GM18870 (cell line): ENCODE data around the gene NECAB3.
"Not testable (repeated sequence)": the region's sequence is repeated elsewhere in the genome, so short reads cannot be mapped to it uniquely, and the experiment has no call there.

Experiments used
- ATAC-seq: cut with Tn5 transposase; IDR thresholded peaks from one replicate; pipeline ENCODE4 v1.9.1; 2021; ENCODE audit warnings: moderate library complexity; ENCODE audit not compliant: unreplicated experiment

Gene NECAB3

GRCh38 chr20:33674294-33675135 lies at the start of gene NECAB3:
Gene NECAB3, minus strand, starts transcription at chr20:33674428. Its CDS starts 76 bp downstream, at chr20:33674352.
- no peak for ATAC-seq

- ATAC-seq = no peak
Measured at GRCh38 chr20:33721391-33722140, 47.3 kb upstream of the NECAB3 start.

- ATAC-seq = peak; percentile 95
Measured at GRCh38 chr20:33719989-33720709, 45.9 kb upstream of the NECAB3 start, which contains the start of gene PXMP4. Gene PXMP4, minus strand, starts transcription at chr20:33720310. Its CDS starts 103 bp downstream, at chr20:33720207.

GRCh38 chr20:33719277-33719988 lies 45.2 kb upstream of the NECAB3 start:
- no peak for ATAC-seq

GRCh38 chr20:33716498-33716897 lies 42.3 kb upstream of the NECAB3 start:
- ATAC-seq = no peak

GRCh38 chr20:33713865-33714367 lies 39.7 kb upstream of the NECAB3 start:
- ATAC-seq = no peak

- no peak for ATAC-seq
Measured at GRCh38 chr20:33711446-33711738, 37.2 kb upstream of the NECAB3 start.

GRCh38 chr20:33710681-33711445 lies 36.6 kb upstream of the NECAB3 start:
- ATAC-seq = no peak

- ATAC-seq = no peak
Measured at GRCh38 chr20:33709905-33710541, 35.8 kb upstream of the NECAB3 start.

- no peak for ATAC-seq
Measured at GRCh38 chr20:33709398-33709797, 35.2 kb upstream of the NECAB3 start.

- ATAC-seq = no peak
Measured at GRCh38 chr20:33707668-33708067, 33.4 kb upstream of the NECAB3 start.

- ATAC-seq = no peak
Measured at GRCh38 chr20:33704197-33704924, 30.1 kb upstream of the NECAB3 start.

- ATAC-seq = no peak
Measured at GRCh38 chr20:33703498-33704137, 29.4 kb upstream of the NECAB3 start.

GRCh38 chr20:33702861-33703260 lies 28.6 kb upstream of the NECAB3 start:
- no peak for ATAC-seq

- ATAC-seq = no peak
Measured at GRCh38 chr20:33701629-33702450, 27.6 kb upstream of the NECAB3 start.

GRCh38 chr20:33700696-33701441 lies 26.6 kb upstream of the NECAB3 start:
- not testable (repeated sequence) for ATAC-seq

- ATAC-seq = not testable (repeated sequence)
Measured at GRCh38 chr20:33698966-33699365, 24.7 kb upstream of the NECAB3 start.
